ENCODE data around the gene RPL39L. TPM values are rescaled to one million over a fixed set of nuclear protein-coding genes. Genes with fewer than 3 reads are reported as not detected.

Gene RPL39L
- total and polyA plus RNA-seq, 9 donors, result 0.99 to 8.5 (median 4.0) TPM

DNA sequence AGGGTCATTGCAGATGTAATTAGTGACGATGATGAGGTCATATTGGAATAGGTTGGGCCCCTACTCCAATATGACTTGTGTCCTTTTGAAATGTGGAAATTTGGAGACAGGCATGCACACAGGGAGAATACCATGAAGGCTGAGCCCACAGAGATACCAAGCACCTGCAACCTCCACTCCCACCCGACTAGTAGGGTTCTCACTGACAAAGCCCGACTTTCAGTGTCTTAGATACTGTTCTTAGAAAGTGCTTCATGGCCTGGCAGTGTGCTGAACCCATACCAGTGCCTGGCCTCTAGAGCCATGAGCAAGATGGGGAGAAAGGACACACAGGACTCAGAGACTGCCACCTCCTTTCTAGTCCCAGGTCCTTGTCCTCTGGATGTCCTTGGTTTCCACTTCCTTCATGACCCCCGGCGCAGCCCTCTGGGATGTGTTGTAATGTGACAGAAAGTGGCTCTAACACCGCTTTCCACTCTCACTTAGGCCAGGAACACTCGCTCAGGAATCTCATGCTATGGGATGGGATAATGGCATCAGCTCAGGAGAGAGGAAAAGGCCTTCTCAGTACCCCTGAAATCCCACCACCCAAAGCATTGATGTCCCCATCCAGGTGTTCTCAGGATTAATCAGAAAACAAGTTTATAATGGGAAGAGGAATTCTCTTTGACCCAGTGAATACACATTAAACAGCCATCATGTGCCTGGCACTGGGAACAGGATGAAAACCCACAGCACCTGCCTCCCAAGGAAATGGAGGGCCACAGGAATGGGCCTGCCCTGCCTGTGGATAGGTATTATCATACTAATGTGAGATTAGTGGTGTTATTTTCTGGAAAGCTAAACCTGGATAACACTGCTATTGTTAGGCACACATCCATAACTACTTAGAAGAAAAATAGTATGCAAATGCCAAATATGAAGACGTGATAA is 59.9 kb downstream of the RPL39L start:
- intact Hi-C loops (cut with DNase I), result no loop called here
- Histone ChIP-seq H3K36me3 (no peaks in the 10 kb centered on the region), H3K4me1 (ENCODE audit: insufficient read depth) (no peaks in the 10 kb centered on the region), H3K9me3 (no peaks in the 10 kb centered on the region), H3K4me3 (no peak overlapping the region), H3K27me3 (no peaks in the 10 kb centered on the region), H3K27ac (no peak overlapping the region)
- DNase-seq, result no peak
- TF ChIP-seq, protein P1, sequence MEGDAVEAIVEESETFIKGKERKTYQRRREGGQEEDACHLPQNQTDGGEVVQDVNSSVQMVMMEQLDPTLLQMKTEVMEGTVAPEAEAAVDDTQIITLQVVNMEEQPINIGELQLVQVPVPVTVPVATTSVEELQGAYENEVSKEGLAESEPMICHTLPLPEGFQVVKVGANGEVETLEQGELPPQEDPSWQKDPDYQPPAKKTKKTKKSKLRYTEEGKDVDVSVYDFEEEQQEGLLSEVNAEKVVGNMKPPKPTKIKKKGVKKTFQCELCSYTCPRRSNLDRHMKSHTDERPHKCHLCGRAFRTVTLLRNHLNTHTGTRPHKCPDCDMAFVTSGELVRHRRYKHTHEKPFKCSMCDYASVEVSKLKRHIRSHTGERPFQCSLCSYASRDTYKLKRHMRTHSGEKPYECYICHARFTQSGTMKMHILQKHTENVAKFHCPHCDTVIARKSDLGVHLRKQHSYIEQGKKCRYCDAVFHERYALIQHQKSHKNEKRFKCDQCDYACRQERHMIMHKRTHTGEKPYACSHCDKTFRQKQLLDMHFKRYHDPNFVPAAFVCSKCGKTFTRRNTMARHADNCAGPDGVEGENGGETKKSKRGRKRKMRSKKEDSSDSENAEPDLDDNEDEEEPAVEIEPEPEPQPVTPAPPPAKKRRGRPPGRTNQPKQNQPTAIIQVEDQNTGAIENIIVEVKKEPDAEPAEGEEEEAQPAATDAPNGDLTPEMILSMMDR (IDR thresholded peaks at IDR 0.05), result no peak
- no peak for TF ChIP-seq POLR2A (IDR thresholded peaks at IDR 0.05)
- no peak for TF ChIP-seq EP300 (IDR thresholded peaks at IDR 0.05)
- whole genome bisulfite sequencing, 3 donors, result 78 to 90% (median 85%) methylated on average over 8 of the region's 8 CpGs

DNA sequence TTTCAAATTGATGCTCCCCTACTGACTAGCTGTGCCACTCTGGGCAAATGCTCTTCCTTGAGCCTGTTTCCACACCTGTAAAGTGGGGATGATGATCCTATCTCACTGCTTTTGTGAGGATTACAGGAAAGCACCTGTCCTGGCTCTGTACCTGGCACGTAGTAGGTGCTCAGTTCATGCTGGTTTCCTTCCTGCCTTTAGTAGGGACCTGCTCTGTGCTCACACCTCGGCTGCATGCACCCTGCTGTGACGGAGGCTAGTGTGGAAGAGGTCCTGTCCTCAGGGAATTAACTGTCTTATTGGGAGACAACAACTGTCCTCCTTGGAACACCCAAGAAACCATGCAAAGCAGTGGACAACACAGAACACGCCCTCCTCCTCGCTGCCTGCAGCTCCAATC is 61.8 kb downstream of the RPL39L start:
- TF ChIP-seq, protein P1 (IDR thresholded peaks at IDR 0.05), result no peak
- no peak for TF ChIP-seq EP300 (IDR thresholded peaks at IDR 0.05)
- TF ChIP-seq POLR2A (IDR thresholded peaks at IDR 0.05), result no peak
- Histone ChIP-seq H3K36me3 (no peaks in the 10 kb centered on the region), H3K27ac (no peak overlapping the region), H3K27me3 (no peaks in the 10 kb centered on the region), H3K4me1 (ENCODE audit: insufficient read depth) (no peaks in the 10 kb centered on the region), H3K9me3 (no peaks in the 10 kb centered on the region), H3K4me3 (no peak overlapping the region)
- WGBS, 3 donors, result 88 to 93% (median 90%) methylated on average over 5 of the region's 5 CpGs
- intact Hi-C loops (cut with DNase I), result no loop called here
- DNase-seq, result no peak

DNA sequence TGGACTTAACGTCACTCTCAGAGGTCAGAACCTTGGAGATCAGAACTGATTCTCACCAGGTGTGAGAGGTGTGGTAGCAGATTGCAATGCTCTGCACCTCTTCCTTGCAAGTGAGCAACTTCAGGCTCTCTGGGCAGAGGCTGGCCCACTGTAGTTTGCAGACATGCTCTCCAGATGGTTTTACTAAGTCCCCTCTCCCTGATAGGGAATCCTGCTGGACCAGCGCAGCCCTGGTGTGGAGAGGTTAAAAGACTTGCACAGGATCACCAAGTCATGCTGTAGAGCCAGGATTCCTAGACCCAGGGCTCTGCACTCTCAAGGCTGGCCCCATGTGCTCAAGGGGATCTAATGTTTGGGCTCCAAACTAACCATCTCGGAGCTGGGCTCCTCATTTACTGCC is 62.2 kb downstream of the RPL39L start:
- Histone ChIP-seq H3K4me3 (no peak overlapping the region), H3K9me3 (no peaks in the 10 kb centered on the region), H3K27me3 (no peaks in the 10 kb centered on the region), H3K4me1 (ENCODE audit: insufficient read depth) (no peaks in the 10 kb centered on the region), H3K36me3 (no peaks in the 10 kb centered on the region), H3K27ac (no peak overlapping the region)
- no peak for DNase-seq
- intact Hi-C loops (cut with DNase I), result no loop called here
- TF ChIP-seq, protein P1 (IDR thresholded peaks at IDR 0.05), result no peak
- TF ChIP-seq POLR2A (IDR thresholded peaks at IDR 0.05), result no peak
- no peak for TF ChIP-seq EP300 (IDR thresholded peaks at IDR 0.05)
- 87 to 92% (median 90%) methylated on average over 3 of the region's 3 CpGs for WGBS, 3 donors

DNA sequence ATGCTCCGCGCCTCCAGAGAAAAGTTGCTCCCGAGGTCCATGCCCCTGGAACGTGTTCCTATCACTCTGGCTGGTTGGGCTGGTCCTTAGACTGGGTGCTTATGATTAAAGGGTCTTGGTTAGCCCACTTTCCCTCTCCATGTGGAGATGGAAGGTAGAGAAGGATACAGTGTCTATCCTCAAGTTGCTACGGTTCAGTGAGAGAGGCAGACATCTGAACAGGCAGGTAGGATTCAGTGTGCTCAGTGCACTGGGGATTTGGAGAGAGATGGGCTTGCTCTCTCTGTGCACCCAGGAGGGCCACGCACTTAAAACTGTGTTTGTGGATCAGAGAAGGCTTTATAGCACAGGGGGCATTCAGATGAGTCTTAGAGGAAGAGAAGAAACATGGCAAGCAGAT is 63.0 kb downstream of the RPL39L start:
- Histone ChIP-seq H3K36me3 (no peaks in the 10 kb centered on the region), H3K9me3 (no peaks in the 10 kb centered on the region), H3K4me3 (no peak overlapping the region), H3K27me3 (no peaks in the 10 kb centered on the region), H3K27ac (no peak overlapping the region), H3K4me1 (ENCODE audit: insufficient read depth) (no peaks in the 10 kb centered on the region)
- intact Hi-C loops (cut with DNase I), result no loop called here
- WGBS, 3 donors, result 92 to 95% (median 92%) methylated on average over 6 of the region's 6 CpGs
- no peak for TF ChIP-seq POLR2A (IDR thresholded peaks at IDR 0.05)
- TF ChIP-seq, protein P1 (IDR thresholded peaks at IDR 0.05), result no peak
- TF ChIP-seq EP300 (IDR thresholded peaks at IDR 0.05), result no peak
- no peak for DNase-seq
